8988T (cell line): ENCODE results near the gene KCNQ2.
"Not testable (repeated sequence)": the region's sequence is repeated elsewhere in the genome, so short reads cannot be mapped to it uniquely, and the experiment has no call there.

Source experiments
- DNase-seq: peaks from one replicate; pipeline ENCODE4 v3.0.0; 2011

Gene KCNQ2

GRCh38 chr20:63380346-63380870 lies 92.0 kb downstream of the KCNQ2 start:
- DNase-seq: no peak

- not testable (repeated sequence) for DNase-seq
Observed at GRCh38 chr20:63379872-63380271, 92.6 kb downstream of the KCNQ2 start.

DNA sequence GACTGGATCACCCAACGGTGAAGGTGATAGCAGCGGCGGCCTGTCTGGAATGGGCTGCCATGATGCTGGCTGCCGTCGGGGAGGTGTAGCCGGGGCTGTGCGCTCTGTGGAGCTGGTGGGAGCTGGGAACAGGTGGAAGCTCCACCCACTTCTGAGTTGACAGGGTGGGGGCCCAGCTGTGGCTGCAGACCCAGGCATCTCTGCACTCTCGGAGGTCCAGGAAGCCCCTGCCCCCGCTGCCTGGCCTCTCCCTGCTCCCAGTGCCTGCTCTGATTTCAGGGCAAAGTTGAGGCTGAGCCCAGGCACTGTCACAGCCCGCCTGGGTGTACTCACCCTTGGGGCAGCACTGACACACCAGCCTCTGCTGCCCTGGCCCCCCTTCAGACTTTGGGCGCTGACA lies 93.2 kb downstream of the KCNQ2 start:
- DNase-seq: no peak

GRCh38 chr20:63378626-63379025 lies 93.8 kb downstream of the KCNQ2 start:
- peak; percentile 57 for DNase-seq

GRCh38 chr20:63377951-63378381 lies 94.5 kb downstream of the KCNQ2 start:
- no peak for DNase-seq

DNA sequence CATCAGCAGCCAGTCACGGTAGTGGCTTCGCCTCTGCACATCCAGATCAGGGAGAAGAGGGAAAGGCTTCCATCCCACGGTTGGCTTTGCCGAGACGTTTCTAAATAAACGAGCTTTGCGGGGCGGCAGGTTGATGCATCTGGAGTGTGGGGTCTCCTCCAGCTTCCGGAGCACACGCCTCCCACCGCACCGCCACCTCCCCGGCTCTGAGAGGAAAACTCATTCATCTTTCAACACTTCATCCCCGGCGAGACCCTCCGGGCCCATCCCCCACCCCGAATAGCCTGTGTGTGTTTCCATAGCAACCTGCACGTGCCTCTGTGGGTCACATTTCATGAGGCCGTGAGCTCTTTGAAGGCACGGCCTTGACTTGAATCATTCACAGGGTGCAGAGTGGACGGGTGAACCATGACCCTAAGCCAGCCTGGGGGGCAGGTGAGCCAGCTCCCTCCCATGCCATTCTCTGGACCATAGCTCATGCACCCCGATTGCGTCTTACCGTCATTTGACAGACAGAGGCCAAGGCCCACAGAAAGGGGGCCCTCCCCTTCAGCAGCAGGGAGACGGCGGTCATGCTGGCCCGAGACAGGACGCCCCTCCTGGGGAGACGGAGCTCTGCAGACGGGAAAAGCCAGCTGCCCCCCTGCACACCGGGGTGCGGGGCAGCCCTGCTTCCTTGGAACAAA lies 95.1 kb downstream of the KCNQ2 start:
- DNase-seq: peak; percentile 44

DNA sequence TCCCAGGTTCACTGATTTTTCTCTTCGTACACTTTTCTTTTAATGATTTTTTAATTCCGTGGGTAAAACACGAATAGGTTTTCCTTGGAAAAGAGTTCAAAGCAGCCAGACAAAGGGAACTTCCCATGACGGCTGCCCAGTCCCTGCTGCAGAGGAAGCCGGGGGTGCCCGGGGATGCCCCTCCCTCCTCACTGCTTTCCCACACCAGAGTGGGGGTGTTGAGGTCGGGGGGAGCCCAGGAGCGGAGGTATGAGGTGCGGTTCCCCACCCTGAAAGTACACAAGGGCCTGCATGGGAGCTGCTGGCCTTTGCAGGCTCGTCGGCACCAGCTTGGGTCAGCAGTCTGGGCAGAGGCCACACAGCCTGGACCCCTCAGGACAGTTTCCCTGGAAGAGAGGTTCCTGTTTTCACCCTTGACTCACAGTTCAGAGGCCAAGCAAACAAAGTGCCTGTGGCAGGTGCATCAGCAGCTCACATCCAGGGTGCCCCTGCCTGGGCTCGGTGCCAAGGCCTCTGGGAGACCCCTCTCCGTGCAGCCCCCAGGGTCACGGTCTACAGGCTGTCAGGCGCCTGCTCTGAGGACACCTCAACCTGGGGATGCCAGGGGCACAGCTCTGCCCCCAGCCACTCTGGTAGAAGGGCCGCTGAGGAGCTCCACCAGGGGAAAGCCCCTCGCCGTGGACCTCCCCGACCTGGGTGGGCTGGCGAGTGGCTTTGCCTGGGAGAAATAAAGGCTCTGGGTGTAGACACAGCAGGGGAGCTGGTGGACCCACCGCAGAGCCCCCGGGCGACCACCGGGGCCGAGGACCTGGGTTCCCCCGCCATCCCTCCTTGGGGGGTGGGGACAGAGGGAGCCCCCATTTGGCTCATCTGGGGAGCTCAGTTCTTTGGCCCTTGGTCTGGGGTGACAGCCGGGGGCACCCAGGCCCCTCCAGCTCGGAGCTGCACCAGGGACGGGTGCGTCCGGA lies 95.9 kb downstream of the KCNQ2 start:
- DNase-seq: no peak

DNA sequence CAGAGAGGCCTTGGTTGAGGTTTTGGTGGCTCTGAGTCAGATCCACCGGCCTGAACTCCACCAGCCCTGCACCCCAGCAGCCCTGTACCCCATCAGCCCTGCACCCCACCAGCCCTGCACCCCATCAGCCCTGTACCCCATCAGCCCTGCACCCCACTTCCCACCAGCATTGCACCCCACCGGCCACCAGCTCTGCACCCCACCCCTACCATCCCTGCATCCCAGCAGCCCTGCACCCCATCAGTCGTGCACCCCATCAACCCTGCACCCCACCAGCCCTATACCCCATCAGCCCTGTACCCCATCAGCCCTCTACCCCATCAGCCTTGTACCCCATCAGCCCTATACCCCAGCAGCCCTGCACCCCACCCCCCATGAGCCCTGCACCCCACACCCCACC lies 97.0 kb downstream of the KCNQ2 start:
- DNase-seq: no peak

GRCh38 chr20:63374504-63374903 lies 98.0 kb downstream of the KCNQ2 start:
- DNase-seq: no peak

- no peak for DNase-seq
Observed at GRCh38 chr20:63373996-63374395, 98.5 kb downstream of the KCNQ2 start.

- no peak for DNase-seq
Observed at GRCh38 chr20:63372971-63373885, 99.2 kb downstream of the KCNQ2 start.

GRCh38 chr20:63371291-63371865 lies 101.1 kb downstream of the KCNQ2 start:
- no peak for DNase-seq

DNA sequence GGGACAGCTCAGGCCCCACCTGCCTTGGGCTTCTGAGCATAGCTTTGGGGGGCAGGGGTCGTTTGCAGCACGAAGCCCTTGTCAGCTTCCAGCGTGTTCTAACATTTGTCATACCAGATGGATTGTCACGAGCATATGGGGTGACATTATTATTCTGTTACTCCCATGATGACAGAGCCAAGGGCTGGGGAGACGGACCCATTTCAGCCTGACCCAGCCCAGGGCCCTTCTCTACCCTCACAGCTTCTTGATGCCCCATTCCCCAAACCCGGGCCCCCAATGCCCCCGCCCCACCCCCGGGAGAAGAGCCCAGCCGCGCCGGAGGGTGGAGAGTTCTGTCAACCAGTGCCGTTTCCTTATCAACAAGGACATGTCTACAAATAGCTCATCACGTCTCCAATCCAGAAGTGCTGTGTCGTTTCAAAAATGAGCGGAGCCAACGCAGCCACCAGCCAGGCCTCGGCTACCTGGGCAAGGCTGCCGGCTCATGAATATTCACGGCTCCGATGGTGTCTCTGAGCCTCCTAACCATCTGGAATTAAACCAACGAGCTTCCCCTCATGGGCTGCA lies 101.8 kb downstream of the KCNQ2 start:
- no peak for DNase-seq

DNA sequence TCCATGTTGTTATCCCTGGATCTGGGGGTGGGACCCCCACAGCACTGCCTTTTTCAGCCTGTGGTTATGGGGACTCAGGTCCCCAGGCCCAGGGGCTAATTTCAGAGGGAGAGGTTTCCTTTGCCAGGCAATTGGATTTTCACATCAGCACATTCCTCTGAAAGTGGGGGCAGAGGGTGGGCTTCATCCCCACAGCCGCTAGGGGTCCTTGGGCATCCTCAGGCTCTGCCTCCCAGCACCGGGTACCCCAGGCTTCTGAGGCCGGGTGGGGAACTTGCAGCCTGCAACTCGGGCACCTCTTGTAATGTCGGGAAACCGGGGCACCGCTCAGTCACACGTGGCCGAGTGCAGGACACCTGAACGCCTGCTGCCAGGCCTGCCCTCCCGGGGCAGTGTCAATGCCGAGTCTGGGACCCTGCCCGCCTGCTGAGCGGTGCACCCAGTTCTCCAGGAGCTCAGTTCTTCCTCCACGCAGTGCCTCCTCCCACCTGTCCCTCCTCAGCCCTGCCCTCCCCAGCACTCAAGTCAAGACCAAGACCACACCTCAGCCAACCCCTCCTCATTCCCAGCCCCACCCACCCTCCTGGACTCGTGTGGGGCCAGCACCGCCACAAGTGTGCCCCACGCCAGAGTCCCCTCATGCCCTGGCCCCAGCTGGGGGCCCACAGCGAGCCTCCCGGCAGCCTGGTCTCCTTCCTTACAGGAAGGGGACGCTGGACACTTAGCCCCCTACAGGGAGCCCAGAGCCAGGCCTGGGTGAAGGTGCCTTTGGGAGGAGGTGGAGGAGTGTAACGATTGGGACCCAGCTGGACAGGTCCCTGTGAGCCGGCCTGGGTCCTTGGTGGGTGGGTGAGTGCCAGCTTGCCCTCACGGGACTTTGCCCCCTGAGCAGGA lies 102.5 kb downstream of the KCNQ2 start:
- no peak for DNase-seq

GRCh38 chr20:63369024-63369530 lies 103.4 kb downstream of the KCNQ2 start:
- DNase-seq: no peak

DNA sequence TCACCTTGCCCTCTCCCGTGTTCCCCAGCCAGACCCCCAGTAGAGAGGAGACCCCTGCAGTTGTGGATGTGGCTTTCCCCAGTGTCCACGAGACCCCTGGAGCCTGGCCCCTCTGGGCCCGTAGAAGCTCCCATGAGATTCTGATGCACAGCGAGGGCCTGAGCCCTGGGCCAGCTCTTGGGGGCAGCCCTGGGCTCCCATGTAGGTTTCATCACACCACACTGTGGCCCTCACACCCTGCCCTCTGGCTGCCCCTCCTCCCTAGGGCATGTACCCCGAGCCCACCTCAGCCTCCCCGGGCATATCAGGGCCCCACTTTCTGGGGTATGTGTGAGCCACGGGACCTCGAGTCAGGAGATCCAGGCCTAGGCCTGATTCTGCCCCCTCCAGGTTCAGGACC lies 104.3 kb downstream of the KCNQ2 start:
- DNase-seq: no peak

DNA sequence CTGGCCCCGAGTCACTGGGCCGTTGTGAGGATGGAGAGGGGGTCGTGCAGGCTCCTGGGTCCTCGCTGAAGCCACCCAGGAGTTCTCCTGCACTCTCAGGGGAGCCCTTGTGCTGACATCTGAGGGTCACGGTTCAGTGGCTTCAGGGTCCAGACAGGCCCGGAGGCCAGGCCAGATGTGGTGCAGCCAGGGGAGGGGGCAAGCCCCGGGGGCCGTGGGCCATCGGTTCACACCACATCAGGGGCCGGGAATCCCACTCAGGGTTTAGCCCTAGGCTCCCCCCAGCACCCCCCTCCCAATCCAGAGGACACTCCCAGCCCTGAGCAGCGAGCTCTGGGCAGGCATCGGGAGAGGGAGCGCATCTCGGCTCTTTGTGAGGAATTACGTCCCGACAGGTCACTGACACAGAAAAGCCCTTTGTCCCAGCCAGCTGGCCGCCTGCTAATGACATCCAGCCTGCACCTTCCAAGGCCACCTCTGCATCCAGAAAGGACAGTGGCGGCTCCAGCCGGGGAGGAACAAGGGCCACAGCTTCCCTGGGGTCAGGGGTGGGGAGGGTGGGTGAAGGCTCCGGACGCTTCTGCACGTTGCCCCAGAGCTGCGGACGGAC lies 104.9 kb downstream of the KCNQ2 start:
- DNase-seq: no peak

DNA sequence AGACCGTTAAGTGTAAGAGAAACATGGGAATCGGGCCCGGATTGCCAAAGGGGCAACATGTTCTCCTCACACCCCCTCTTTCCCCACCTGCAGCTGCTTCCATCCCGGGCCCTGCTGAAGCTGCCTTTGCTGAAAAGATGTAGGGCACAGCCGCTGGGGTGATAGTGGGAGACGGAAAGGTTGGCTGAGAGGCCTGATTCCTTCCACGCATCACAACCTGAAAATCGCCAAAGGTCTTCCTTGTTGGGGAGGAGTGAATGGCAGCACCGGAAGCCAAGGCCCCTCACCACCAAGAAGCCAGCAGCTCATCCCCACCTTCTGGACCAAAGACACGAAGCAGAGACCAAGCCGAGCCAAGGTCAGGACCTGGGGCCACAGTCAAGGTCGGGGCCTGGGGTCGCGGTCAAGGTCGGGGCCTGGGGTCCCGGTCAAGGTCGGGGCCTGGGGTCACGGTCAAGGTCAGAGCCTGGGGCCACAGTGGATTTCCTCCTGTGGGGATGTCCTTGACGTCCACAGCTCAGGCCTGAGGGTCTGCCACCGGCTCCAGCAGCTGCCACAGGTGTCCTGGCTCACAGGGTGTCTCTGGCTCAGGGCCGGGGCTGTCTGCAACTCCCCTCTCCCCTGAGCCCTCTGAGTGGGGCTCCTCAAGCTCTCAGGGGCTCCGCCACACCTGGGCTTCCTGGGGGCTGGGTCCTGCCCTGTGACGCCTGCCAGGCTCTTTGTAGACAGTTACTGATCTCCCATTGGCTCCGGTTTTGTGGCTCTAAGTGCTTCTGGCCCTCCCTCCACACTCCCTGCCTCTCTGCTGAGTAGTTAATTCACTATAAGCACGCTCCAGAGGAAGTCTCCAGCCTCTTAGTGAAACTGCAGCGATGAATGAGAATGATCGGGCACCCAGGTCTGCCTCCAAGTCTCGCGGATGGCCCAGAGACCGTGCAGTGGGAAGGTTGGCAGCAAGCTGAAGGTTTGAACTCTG lies 105.8 kb downstream of the KCNQ2 start:
- no peak for DNase-seq
